Adipocyte (in vitro differentiated cells): ENCODE data around the gene NAMPT.

Experiments used
- DNase-seq: peaks from one replicate; pipeline ENCODE4 v3.0.0-alpha.2; 2015; ENCODE audit warnings: low read depth
- H3K27me3 ChIP-seq: replicated peaks from 2 replicates; pipeline ENCODE4 v1.7.0; 2013; ENCODE audit warnings: mild to moderate bottlenecking, low read length, moderate library complexity; ENCODE audit not compliant: control insufficient read depth, insufficient read depth
- H3K36me3 ChIP-seq: 2 replicates; pipeline ENCODE4 v1.7.0; 2013; ENCODE audit warnings: low read length, mild to moderate bottlenecking, moderate library complexity; ENCODE audit not compliant: control insufficient read depth, insufficient read depth, severe bottlenecking
- H3K4me1 ChIP-seq: 2 replicates; pipeline ENCODE4 v1.7.0; 2013; ENCODE audit warnings: mild to moderate bottlenecking, low read length, moderate library complexity; ENCODE audit not compliant: control insufficient read depth, insufficient read depth
- H3K4me3 ChIP-seq: 2 replicates; pipeline ENCODE4 v1.7.0; 2013; ENCODE audit warnings: mild to moderate bottlenecking, low read length, moderate library complexity
- H3K9ac ChIP-seq: 2 replicates; pipeline ENCODE4 v1.7.0; 2013; ENCODE audit warnings: mild to moderate bottlenecking, low read length, moderate library complexity
- H3K9me3 ChIP-seq: 2 replicates; pipeline ENCODE4 v1.7.0; 2013; ENCODE audit warnings: mild to moderate bottlenecking, low read length, moderate library complexity; ENCODE audit not compliant: control insufficient read depth

NAMPT gene

DNA sequence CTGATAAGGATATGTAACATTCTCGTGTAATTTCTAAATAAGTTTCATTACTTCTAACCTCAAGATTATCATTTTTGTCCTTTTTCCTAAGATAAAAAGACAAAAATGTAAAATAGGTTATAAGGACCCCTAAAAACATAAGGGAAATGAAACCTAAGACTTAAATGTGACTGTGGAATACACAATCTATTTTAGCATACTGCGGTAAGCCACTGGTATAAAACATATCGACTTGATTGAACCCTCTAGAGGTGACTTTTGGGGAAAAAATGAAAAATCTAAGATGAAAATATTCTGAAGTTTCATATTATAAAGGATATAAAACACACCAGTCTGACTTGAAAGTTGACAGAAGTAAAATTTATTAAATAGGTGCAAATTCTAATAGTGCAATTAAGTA lies 1.9 kb downstream of the NAMPT start:
- Histone ChIP-seq H3K4me1 (peaks cover 24% of the 10 kb centered on the region), H3K4me3 (peak overlapping the region; percentile 91), H3K9me3 (no peaks in the 10 kb centered on the region), H3K27me3 (no peaks in the 10 kb centered on the region), H3K9ac (peak overlapping the region; percentile 90), H3K36me3 (peaks cover 14% of the 10 kb centered on the region)
- DNase-seq, result no peak

DNA sequence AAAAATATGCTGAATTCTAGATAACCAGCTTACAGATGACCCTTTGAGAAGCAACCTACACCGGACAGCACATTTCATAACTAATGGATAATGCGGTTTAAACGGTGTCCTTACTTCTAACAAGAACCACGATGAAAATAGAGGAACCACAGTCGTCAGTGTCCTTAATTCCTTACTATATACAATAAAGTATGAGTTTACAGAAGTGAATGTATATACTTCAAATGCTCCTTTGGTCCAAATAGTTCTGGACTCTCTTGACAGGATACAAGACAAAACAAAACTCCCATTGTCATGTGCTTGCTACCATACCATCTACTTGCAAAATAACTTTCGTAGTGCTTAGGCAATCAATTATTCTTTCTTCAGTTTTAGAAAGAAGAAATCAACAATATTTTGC lies 2.4 kb downstream of the NAMPT start:
- H3K9me3 ChIP-seq, result no peaks in the 10 kb centered on the region
- H3K4me3 ChIP-seq, result peak overlapping the region; percentile 91
- no peaks in the 10 kb centered on the region for H3K27me3 ChIP-seq
- H3K4me1 ChIP-seq, result peaks cover 28% of the 10 kb centered on the region
- no peak for DNase-seq
- peaks cover 17% of the 10 kb centered on the region for H3K36me3 ChIP-seq
- peak overlapping the region; percentile 90 for H3K9ac ChIP-seq

DNA sequence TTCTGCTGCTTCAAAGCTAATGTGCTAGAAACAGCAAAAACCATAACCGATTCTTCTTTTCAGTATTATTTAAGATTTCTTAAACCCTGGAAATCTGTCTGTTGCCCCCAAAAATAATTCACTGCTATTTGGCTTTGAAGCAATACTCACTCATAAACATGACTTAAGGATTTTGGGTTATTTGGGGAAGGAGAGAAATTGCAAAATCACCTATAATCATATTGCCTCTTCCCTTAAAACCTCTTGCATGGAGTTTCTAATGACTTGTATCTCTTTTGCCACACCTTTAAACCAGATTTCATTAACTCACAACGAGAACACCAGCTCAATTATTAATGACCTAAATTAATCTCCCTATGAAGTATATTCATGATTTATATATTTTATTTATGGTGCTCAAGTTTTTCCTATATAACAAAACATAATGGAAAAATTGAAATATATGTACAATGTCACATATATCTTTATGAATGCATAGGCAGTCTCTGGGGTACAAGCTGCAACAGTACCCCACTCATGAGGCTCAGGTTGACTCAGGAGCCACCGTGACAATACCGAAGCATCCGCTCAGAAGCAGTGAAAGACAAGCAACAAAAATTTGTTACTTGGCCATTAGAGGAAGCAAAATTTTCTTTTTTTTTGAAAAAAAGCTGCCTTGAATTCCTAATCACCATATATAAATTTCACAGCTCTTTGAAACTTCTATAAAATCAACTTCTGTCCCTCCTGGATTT lies 3.0 kb downstream of the NAMPT start:
- peaks cover 30% of the 10 kb centered on the region for H3K4me1 ChIP-seq
- DNase-seq, result no peak
- no peaks in the 10 kb centered on the region for H3K27me3 ChIP-seq
- no peaks in the 10 kb centered on the region for H3K9me3 ChIP-seq
- peak overlapping the region; percentile 90 for H3K9ac ChIP-seq
- H3K36me3 ChIP-seq, result peaks cover 23% of the 10 kb centered on the region
- H3K4me3 ChIP-seq, result peak overlapping the region; percentile 91

DNA sequence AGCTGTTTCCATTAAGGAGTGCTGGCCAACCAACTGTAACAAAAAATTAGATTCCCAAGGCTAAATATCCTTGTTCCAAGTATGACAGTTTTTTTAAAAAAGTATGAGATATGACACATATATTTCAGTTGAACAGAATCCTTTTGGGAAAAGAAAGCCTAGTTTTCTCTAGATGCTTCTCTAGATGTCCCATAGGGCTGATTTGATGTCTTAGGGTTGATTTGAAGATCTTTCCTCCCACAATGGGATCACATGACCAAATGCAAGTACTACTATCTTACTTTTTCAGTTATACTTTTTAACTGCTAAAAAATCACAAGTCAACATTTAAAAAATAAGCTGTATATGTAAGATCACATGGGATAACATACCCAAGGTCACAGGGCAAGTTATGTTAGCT lies 3.7 kb downstream of the NAMPT start:
- H3K4me3 ChIP-seq, result peak overlapping the region; percentile 91
- peaks cover 29% of the 10 kb centered on the region for H3K36me3 ChIP-seq
- no peaks in the 10 kb centered on the region for H3K9me3 ChIP-seq
- H3K4me1 ChIP-seq, result peaks cover 29% of the 10 kb centered on the region
- H3K27me3 ChIP-seq, result no peaks in the 10 kb centered on the region
- peak overlapping the region; percentile 90 for H3K9ac ChIP-seq
- DNase-seq, result no peak

DNA sequence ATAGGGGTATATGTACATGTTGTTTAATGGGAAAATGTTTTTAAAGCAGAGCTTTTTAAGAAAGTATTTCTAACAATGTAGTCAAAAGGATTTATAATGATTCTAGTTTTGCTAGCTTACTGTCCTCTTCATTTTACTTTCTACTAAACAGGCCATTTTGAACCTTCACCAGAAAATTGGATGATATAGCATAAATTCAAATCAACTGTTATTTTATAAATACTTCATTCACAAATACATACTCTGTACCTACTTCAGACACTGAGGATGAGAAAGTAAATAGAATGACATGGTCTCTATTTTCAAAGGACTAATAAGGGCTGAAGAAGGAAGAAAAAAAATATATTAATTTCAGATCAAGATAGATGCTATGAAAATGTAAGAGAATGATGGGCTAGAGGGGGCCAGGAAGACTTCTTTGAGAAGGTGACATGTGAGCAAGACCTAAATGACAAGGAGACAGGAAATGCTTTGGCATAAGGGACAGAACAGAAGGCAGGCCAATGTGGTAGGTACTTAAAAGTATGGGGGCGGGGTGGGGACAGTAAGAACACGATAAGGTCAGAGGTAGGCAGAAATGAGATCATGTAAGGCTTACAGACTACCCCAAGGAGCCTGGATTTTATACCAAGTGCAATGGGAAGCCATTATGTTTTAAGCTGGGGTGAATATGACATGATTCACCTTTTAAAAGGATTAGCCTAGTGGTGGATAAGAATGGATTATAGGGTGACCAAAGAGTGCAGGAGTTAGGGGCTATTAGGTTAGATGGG lies 5.2 kb downstream of the NAMPT start:
- H3K4me3 ChIP-seq, result peak overlapping the region; percentile 91
- H3K36me3 ChIP-seq, result peaks cover 44% of the 10 kb centered on the region
- no peaks in the 10 kb centered on the region for H3K27me3 ChIP-seq
- DNase-seq, result no peak
- no peaks in the 10 kb centered on the region for H3K9me3 ChIP-seq
- H3K4me1 ChIP-seq, result peaks cover 22% of the 10 kb centered on the region
- H3K9ac ChIP-seq, result no peak overlapping the region

DNA sequence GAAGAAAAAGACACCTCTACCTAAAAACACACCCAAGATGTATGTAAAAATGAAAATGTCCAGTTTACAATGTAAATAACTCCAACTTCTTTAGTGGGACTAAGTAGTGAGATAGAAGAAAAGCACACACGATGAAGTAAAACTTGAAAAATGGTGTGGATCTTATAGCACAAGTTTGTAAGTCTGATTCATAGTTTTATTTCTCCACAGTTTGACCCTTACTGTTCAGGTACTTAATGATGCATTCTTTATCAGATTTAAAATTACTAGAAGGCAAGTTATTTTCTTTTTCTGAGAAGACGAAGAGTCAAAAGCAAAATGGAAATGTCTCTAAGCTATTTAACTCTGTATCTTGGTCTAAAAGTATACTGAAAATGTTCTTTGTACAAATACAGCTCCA lies 6.1 kb downstream of the NAMPT start:
- Histone ChIP-seq H3K36me3 (peaks cover 54% of the 10 kb centered on the region), H3K9ac (no peak overlapping the region), H3K27me3 (no peaks in the 10 kb centered on the region), H3K4me1 (peaks cover 23% of the 10 kb centered on the region), H3K4me3 (peak overlapping the region; percentile 28), H3K9me3 (no peaks in the 10 kb centered on the region)
- DNase-seq, result no peak

DNA sequence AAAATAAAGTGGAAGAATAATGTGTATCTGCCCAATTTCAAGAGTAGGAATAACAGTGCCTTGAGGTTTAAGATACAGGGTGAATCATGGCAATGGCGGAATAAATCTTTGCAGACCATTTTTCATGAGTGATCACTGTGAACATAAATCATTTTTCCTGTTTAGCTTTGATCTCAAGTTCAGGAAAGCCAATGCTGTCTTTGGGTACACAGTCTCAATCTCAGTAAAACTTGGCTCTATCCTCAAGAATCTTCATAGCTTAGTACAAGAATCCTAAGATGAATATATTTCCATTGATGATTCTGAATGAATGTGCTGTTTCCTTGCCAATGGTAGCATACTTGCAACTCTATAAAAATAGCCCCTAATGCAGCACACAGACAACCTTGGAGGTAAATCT lies 6.8 kb downstream of the NAMPT start:
- no peaks in the 10 kb centered on the region for H3K27me3 ChIP-seq
- H3K36me3 ChIP-seq, result peaks cover 61% of the 10 kb centered on the region
- peak overlapping the region; percentile 39 for H3K4me3 ChIP-seq
- H3K4me1 ChIP-seq, result peaks cover 30% of the 10 kb centered on the region
- H3K9ac ChIP-seq, result no peak overlapping the region
- DNase-seq, result no peak
- no peaks in the 10 kb centered on the region for H3K9me3 ChIP-seq

DNA sequence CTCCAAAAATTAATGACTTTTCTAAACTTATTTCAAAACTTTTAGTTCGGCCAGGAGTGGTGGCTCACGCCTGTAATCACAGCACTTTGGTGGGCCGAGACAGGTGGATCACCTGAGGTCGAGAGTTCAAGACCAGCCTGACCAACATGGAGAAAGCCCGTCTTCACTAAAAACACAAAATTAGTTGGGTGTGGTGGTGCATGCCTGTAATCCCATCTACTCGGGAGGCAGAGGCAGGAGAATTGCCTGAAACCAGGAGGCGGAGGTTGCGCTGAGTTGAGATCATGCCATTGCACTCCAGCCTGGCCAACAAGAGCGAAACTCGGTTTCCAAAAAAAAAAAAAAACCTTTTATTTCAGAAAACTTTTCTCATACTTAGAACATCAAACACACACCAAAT lies 8.3 kb downstream of the NAMPT start:
- Histone ChIP-seq H3K9me3 (no peaks in the 10 kb centered on the region), H3K36me3 (peaks cover 75% of the 10 kb centered on the region), H3K27me3 (no peaks in the 10 kb centered on the region), H3K4me1 (peaks cover 34% of the 10 kb centered on the region), H3K9ac (no peak overlapping the region), H3K4me3 (no peak overlapping the region)
- DNase-seq, result no peak

DNA sequence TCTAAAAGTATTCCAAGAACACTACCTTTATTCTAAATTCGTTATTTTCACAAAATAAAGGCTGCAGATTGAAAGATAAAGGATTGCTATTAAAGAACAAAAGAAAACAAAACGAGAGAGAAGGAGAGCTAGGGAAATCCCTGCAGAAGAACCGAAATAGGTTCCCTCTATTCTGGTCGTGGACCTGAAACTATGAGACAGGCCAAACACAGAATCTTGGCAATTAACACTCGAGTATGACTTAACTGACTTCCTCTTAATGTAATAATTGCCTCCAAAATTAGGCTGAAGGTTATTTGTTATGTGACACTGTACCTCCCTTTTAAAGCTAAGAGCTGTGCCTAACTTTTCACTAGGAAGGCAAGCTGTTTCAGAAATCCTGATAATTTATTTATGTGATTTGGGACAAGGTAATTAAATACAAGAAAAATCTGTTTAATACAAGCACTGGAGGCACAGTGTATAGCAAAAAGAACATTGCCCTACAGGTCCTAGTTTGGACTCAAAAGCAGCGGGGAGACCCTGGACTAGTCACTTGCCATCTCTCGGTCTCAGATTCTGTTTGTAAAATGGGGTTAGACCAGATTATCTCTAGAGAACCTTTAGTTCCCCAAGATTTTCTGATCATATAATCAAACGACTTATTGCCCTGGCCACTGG lies 11.6 kb downstream of the NAMPT start:
- Histone ChIP-seq H3K27me3 (no peaks in the 10 kb centered on the region), H3K4me1 (peaks cover 25% of the 10 kb centered on the region), H3K9ac (peak overlapping the region; percentile 30), H3K36me3 (peaks cover 95% of the 10 kb centered on the region), H3K4me3 (no peak overlapping the region), H3K9me3 (no peaks in the 10 kb centered on the region)
- no peak for DNase-seq

DNA sequence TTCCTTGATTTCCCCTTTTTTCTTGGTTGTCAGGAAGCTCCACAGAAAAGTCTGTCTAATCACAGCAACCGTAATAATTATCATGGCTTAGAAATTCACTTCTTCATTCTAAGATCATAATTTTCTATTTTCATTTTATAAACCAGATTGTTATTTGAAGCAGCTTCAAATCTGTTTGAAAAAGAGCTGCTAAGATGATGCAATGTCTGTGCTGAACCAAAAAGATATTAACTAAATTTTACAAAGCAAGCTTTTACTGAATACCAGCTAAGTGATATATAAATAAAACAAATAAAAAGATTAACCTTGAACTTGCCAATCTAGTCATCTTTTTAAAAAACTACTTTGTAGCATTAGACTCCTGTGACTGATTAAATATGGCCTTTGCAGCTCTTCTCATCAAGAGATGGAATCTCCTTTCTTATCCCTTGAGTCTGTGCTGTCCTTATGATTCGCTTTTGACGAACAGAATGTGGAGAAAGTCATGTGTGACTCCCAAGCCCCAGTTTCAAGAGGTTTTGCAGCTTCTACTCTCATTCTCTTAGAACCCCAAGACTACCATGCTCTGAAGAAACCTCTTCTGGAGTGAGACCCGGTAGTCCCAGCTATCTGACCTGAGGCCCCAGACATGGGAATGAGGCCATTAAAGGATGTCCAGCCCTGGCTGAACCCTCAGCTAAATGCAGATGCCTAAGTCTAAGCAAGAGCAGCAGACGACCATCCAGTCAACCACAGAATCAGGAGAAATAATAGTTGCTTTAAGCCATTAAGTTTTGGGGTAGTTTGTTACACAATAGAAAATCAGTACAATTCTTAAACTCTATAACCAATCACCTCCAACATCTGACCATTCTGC lies 14.4 kb downstream of the NAMPT start:
- DNase-seq, result peak; percentile 30
- H3K4me3 ChIP-seq, result no peak overlapping the region
- H3K4me1 ChIP-seq, result peaks cover 16% of the 10 kb centered on the region
- no peaks in the 10 kb centered on the region for H3K27me3 ChIP-seq
- no peak overlapping the region for H3K9ac ChIP-seq
- H3K36me3 ChIP-seq, result peaks cover 97% of the 10 kb centered on the region
- no peaks in the 10 kb centered on the region for H3K9me3 ChIP-seq
